T-helper 9 cell (primary cell): ENCODE data around the gene GRN.
"Not testable (repeated sequence)": the region's sequence is repeated elsewhere in the genome, so short reads cannot be mapped to it uniquely, and the experiment has no call there.

Experiments
- DNase-seq: peaks from one replicate; pipeline ENCODE4 v3.0.0-alpha.2; 2020

GRN gene

DNA sequence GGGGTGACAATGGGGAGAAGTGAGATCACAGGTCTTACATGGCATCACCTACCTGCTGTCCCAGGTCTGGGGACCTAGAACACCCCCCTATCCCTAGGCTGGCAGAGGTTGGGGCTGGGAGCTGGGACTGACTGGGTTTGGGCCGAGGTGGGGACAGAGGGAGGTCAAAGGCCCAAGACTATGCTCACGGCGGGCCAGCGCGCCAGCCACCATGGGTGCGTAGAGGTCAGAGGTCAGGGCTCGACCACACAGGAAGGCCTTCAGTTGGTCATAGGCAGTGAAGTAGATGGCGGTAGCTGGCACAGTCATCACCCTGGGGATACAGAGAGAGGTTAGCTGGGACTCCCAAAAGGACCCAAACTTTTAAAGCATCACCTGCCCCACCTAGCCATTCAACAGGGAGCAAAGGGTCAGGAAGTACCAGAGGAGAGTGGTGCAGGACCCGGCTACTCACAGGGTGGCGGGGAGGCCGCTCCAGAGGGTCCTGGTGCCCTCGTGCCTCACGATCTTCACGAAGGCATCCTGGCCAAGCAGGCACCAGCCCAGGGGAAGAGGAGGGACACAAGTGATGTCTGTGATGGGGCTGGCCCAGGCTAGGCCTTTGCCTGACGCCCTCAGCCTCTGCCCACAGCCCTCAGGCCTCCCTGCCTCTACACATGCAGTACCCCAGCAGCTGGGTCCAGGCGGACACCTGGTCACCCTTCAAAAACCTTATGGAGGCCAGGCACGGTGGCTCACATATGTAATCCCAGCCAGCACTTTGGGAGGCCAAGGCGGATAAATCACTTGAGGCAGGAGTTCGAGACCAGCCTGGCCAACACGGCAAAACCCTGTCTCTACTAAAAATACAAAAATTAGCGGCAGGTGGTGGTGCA is 23.6 kb upstream of the GRN start:
- DNase-seq, result no peak

- DNase-seq, result no peak
These were observed 22.7 kb upstream of the GRN start for GRCh38 chr17:44322236-44322895.

- DNase-seq, result no peak
These were observed 21.6 kb upstream of the GRN start for GRCh38 chr17:44323359-44324091.

GRCh38 chr17:44324092-44324570 is 21.0 kb upstream of the GRN start:
- DNase-seq, result no peak

GRCh38 chr17:44324571-44325275 is 20.4 kb upstream of the GRN start, which contains the start of gene SLC25A39:
Gene SLC25A39 (minus strand): TSS chr17:44324823. CDS start chr17:44323562, 1,261 bp downstream.
- DNase-seq, result peak; percentile 92

DNA sequence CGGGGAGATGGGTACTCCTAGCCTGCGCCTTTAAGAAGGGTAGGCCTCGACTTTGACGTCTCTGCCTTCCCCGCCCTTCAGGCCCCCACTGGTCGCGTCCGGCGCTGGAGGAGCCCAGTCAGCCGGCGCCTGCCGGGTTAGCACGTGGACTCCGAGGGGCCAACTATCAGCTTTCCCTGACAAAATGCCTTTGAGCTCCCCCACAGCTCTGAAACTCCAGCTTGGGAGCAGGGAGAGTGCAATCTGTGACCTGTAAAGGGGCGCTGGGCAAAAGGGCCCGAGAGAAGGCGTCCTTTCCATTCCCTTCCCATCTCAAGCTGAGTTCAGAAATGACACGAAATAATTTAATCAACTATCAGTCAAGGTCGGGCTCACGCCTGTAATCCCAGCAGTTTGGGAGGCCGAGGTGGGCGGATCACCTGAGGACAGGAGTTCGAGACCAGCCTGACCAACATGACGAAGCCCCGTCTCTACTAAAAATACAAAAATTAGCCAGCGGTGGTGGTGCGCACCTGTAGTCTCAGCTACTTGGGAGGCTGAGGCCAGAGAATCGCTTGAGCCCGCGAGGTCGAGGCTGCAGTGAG is 18.1 kb upstream of the GRN start:
- DNase-seq, result peak; percentile 90

- DNase-seq, result no peak
These were observed 17.2 kb upstream of the GRN start for GRCh38 chr17:44327715-44328449.

GRCh38 chr17:44329516-44329915 is 15.6 kb upstream of the GRN start:
- not testable (repeated sequence) for DNase-seq

- not testable (repeated sequence) for DNase-seq
These were observed 14.8 kb upstream of the GRN start for GRCh38 chr17:44330263-44330662.

- peak; percentile 57 for DNase-seq
These were observed 13.8 kb upstream of the GRN start for GRCh38 chr17:44331249-44331760.

- no peak for DNase-seq
These were observed 11.7 kb upstream of the GRN start for GRCh38 chr17:44333371-44333770.

- DNase-seq, result no peak
These were observed 10.8 kb upstream of the GRN start for GRCh38 chr17:44334315-44334714.

- no peak for DNase-seq
These were observed 10.4 kb upstream of the GRN start for GRCh38 chr17:44334727-44335126.

DNA sequence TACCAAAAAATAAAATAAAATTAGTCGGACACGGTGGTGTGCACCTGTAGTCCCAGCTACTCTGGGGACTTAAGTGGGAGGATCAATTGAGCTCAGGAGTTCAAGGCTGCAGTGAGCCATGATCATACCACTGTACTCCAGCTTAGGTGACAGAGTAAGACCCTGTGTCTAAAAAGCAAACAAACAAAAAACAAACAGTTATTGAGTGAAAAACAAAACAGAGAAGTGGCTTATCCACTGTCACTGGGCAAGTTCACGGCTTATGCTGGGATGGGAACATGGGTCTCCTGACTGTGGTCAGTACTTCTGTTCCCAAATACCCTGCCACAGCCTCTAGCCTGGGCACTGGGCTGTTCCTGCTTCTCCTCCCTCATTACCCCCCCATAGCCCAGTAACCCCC is 9.5 kb upstream of the GRN start:
- DNase-seq, result no peak

DNA sequence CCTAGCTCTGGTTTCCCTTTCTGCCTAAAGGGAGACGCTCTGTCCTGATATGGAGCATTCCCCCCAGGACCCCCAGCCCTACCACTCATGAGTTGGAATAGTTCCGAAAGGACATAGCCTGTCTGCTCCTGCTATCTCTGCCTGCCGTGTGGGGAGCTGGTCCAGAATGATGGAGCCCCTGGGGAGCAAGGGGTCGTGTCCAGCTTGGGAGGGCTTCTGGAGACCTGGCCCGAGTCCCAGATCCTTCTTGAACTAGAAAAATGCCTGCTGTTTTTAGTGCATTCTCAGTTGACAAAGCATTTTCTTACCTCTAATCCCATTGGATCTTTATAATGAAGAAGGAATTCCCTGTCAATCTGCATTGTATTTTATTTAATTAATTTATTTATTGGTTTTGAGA is 9.1 kb upstream of the GRN start:
- DNase-seq, result no peak

DNA sequence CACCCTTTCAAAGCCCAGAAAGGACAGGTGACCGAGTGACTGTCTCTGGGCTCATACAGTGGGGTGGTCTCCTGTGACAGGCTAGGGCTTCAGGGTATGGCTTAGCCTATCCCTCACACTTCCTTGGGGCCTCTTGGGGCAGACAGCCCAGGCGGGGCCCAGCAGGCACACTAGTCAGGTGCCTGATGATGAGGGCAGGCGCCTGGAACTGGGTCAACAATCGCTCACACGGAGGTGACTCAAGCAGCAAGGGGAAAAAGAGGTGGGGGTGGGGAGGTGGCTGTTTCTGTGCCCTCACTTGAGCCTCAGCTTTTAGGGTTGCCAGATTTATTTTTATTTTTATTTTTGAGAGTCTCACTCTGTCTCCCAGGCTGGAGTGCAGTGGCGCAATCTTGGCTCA is 6.4 kb upstream of the GRN start:
- DNase-seq, result no peak

DNA sequence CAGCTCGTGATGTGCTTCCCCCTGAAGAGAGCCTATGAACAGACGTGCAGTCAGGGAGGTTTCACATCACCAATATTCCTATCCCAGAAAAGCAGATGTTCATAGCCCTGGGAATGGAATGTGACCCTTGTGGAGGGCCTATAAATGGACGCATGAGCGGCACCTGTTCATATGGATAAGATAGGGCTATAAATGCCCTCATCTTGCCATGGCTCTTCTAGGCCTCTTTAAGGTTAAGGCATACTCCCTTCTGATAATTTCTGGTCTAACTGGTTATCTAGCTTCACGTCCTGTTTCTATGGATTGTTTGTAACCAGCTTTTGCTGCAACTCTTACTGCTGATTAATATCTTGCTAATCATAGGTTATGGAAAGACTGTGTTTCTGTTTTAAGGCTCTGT is 4.5 kb upstream of the GRN start:
- DNase-seq, result not testable (repeated sequence)

GRCh38 chr17:44343510-44344209 is 1.4 kb upstream of the GRN start:
- no peak for DNase-seq

GRCh38 chr17:44345454-44346026 is 438 bp downstream of the GRN start:
- DNase-seq, result peak; percentile 35
